ENCODE measurements around the gene STON2. TPM values are rescaled to one million over a fixed set of nuclear protein-coding genes. Genes with fewer than 3 reads are reported as not detected.

STON2 gene
- total RNA-seq, 1 donor from 2014 or later: 30.8 TPM

DNA sequence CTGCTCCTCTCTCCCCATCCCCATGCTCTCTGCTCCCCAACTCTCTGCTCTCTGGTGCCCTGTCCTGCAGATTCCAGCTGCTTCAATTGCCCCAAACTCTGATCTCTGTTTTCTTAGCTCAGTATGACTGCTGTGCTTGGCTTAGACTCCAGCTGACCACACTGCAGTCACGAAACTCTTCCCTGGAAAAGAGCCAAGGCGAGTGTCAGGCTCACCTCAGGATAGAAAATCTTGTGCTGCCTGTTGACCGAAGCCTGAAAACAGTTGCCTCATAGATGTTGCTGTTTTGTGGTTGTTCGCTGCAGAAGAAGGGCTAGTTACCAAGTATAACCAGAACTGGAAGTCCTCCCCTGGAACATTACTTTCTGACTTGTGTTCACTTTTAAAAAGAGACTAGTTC lies 6.7 kb upstream of the STON2 start:
- H3K4me1 ChIP-seq (ENCODE audit: control insufficient read depth in 3 of 3, insufficient read depth in 3 of 3, low read length in 3 of 3): peaks cover 15 to 18% (median 15%) of the 10 kb centered on the region in 3 donors
- peak overlapping the region in 1 of 3 donors; percentile 26 for H3K9ac ChIP-seq (ENCODE audit: low read depth in 1 of 3, low read length in 3 of 3)
- peak overlapping the region; percentile 28 for H3K27ac ChIP-seq (ENCODE audit: low read depth, low read length)
- H3K9me3 ChIP-seq (ENCODE audit: control insufficient read depth in 3 of 3, low read length in 3 of 3): no peaks in the 10 kb centered on the region
- H3K27me3 ChIP-seq (ENCODE audit: control insufficient read depth in 3 of 3, insufficient read depth in 3 of 3, low read length in 3 of 3): no peaks in the 10 kb centered on the region
- no peaks in the 10 kb centered on the region for H3K36me3 ChIP-seq (ENCODE audit: control insufficient read depth in 3 of 3, insufficient read depth in 3 of 3, low read length in 3 of 3)
- no peak overlapping the region for H3K4me3 ChIP-seq (ENCODE audit: low read length in 3 of 3)

DNA sequence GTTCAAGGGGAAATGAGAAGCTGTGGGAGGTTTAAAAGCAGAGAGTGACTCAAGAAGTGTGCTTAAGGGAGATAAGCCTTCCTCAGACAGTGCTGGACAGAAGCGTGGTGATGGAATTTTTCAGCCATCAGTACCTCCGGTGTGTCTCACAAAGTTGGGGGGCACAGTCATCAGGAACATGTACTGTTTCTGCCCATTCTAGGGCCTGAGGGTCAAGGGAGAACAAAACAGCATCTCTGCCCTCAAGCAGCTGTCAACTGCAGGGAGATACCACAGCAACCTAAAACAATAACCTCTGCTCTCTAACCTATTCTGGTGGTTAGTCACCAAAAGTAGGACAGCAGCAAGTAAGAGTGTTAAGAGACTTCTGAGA lies 2.0 kb upstream of the STON2 start:
- peak overlapping the region; percentile 78 for H3K27ac ChIP-seq (ENCODE audit: low read depth, low read length)
- peaks cover 31 to 37% (median 32%) of the 10 kb centered on the region in 3 donors for H3K4me1 ChIP-seq (ENCODE audit: control insufficient read depth in 3 of 3, insufficient read depth in 3 of 3, low read length in 3 of 3)
- no peaks in the 10 kb centered on the region for H3K9me3 ChIP-seq (ENCODE audit: control insufficient read depth in 3 of 3, low read length in 3 of 3)
- no peak overlapping the region for H3K9ac ChIP-seq (ENCODE audit: low read depth in 1 of 3, low read length in 3 of 3)
- H3K4me3 ChIP-seq (ENCODE audit: low read length in 3 of 3): no peak overlapping the region
- no peaks in the 10 kb centered on the region for H3K27me3 ChIP-seq (ENCODE audit: control insufficient read depth in 3 of 3, insufficient read depth in 3 of 3, low read length in 3 of 3)
- peaks cover 0 to 4% (median 0%) of the 10 kb centered on the region in 3 donors for H3K36me3 ChIP-seq (ENCODE audit: control insufficient read depth in 3 of 3, insufficient read depth in 3 of 3, low read length in 3 of 3)

DNA sequence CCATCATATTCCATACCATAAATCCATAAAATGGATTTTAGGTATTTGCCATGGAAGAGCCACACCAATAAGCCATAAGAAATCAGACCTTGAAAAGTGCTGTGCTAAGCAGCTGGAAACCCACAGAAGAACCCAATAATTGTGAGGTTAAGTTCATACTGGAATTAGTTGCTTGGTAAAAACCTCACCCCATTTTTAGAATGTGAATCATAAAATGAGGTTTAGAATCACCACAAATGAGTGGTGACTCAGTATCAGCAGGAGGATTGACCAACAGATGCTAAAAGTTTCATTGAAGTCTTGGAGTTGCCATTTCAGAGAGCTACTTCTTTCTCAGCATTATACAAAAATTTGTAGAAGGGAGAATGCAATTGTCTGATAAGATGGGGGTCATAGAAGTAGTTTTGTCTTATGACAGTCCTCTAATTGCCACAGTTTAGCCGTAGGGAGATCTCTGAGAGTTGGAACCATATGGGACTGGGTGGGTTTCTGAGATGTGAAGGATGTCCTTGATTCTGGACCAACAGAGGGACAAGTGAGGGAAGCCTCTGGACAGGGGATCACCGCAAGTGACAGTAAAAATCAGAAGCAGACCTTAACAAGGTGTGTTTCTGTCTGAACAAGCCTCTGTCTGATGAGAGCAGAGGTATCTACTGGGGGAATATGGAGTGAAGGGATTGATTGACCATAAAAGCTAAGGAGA lies 1.4 kb upstream of the STON2 start:
- no peak overlapping the region for H3K9ac ChIP-seq (ENCODE audit: low read depth in 1 of 3, low read length in 3 of 3)
- peak overlapping the region in 2 of 3 donors; percentile 3 to 11 for H3K4me3 ChIP-seq (ENCODE audit: low read length in 3 of 3)
- H3K36me3 ChIP-seq (ENCODE audit: control insufficient read depth in 3 of 3, insufficient read depth in 3 of 3, low read length in 3 of 3): peaks cover 0 to 4% (median 0%) of the 10 kb centered on the region in 3 donors
- H3K27ac ChIP-seq (ENCODE audit: low read depth, low read length): peak overlapping the region; percentile 78
- peaks cover 25 to 34% (median 28%) of the 10 kb centered on the region in 3 donors for H3K4me1 ChIP-seq (ENCODE audit: control insufficient read depth in 3 of 3, insufficient read depth in 3 of 3, low read length in 3 of 3)
- H3K9me3 ChIP-seq (ENCODE audit: control insufficient read depth in 3 of 3, low read length in 3 of 3): no peaks in the 10 kb centered on the region
- no peaks in the 10 kb centered on the region for H3K27me3 ChIP-seq (ENCODE audit: control insufficient read depth in 3 of 3, insufficient read depth in 3 of 3, low read length in 3 of 3)

DNA sequence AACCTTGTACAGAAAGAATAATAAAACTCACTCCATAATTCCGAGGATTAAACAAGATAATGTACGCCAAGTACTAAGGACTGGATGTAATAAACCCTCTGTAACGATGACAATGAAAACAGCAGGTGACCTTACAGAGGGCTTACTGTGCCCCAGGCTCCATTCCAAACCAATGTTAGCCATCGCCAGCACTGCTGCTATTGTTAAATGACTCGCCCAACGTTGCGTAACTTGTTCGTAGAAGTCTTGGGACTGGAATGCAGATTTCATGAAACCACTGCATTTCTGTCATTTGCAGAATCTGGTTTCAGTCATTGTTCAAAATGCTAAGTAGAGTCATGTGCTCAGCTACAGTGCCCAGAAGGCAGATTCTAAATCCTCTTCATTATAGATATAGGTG lies 728 bp upstream of the STON2 start:
- no peak overlapping the region for H3K9ac ChIP-seq (ENCODE audit: low read depth in 1 of 3, low read length in 3 of 3)

DNA sequence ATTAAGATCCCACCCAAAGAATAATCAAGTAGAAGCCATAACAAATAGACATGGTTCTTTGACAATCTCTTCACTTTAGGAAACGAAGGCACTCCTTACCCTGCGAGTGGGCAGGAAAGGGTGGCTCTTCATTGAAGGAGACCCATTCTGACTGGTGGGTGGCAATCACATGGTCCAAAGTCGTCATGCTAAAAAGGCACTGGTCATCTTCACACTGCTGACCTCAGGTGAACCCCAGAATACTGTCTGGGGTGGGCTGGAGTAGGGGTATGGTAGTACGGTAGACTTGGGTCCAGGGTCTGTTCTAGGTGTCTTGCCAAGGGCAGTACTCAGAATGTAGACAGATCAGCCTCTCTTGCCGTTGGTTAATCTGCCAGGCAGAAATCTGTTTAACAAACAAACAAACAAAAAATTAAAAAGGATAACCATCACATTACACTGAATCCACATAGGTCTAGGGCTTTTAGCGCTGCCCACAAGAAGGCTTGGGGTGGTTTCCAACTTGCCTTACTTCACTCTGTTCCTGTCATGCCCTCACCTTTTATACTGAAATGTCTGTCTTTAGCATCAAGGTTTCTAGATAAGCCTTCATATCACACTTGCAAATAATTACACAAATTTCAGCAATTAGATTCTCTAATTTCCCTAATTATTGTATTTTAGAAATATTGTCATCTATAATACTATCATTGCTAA lies 1.8 kb downstream of the STON2 start:
- Histone ChIP-seq H3K4me3 (ENCODE audit: low read length in 3 of 3) (no peak overlapping the region), H3K9ac (ENCODE audit: low read depth in 1 of 3, low read length in 3 of 3) (no peak overlapping the region), H3K27me3 (ENCODE audit: control insufficient read depth in 3 of 3, insufficient read depth in 3 of 3, low read length in 3 of 3) (no peaks in the 10 kb centered on the region), H3K4me1 (ENCODE audit: control insufficient read depth in 3 of 3, insufficient read depth in 3 of 3, low read length in 3 of 3) (peaks cover 23 to 30% (median 26%) of the 10 kb centered on the region in 3 donors), H3K36me3 (ENCODE audit: control insufficient read depth in 3 of 3, insufficient read depth in 3 of 3, low read length in 3 of 3) (peaks cover 13 to 25% (median 14%) of the 10 kb centered on the region in 3 donors), H3K9me3 (ENCODE audit: control insufficient read depth in 3 of 3, low read length in 3 of 3) (no peaks in the 10 kb centered on the region), H3K27ac (ENCODE audit: low read depth, low read length) (no peak overlapping the region)

More for the DNA sequence above, 728 bp upstream of the STON2 start:
- Histone ChIP-seq H3K27ac (ENCODE audit: low read depth, low read length) (peak overlapping the region; percentile 78), H3K36me3 (ENCODE audit: control insufficient read depth in 3 of 3, insufficient read depth in 3 of 3, low read length in 3 of 3) (peaks cover 3 to 9% (median 4%) of the 10 kb centered on the region in 3 donors), H3K4me1 (ENCODE audit: control insufficient read depth in 3 of 3, insufficient read depth in 3 of 3, low read length in 3 of 3) (peaks cover 23 to 30% (median 26%) of the 10 kb centered on the region in 3 donors), H3K4me3 (ENCODE audit: low read length in 3 of 3) (peak overlapping the region in 1 of 3 donors; percentile 3), H3K9me3 (ENCODE audit: control insufficient read depth in 3 of 3, low read length in 3 of 3) (no peaks in the 10 kb centered on the region), H3K27me3 (ENCODE audit: control insufficient read depth in 3 of 3, insufficient read depth in 3 of 3, low read length in 3 of 3) (no peaks in the 10 kb centered on the region)

DNA sequence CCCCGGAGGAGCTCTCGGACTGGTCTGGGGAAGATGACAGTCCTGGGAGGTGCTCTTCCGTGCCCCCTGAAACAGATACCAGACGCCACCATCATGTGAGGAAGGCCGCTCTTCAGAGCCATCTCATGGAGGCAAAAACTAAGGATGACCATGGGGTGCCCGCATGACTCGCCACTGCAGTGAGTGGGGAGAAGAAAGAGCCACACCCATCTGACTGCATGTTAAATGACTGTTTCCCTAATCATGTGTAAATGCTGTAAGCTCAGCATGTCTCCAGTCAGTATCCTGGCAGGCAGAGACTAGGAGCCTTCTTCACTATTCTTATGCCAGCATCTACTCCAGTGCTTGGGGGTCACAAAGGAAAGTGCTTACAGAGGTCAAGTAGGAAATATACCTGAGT lies 4.0 kb downstream of the STON2 start:
- H3K27ac ChIP-seq (ENCODE audit: low read depth, low read length): no peak overlapping the region
- peaks cover 14 to 33% (median 15%) of the 10 kb centered on the region in 3 donors for H3K36me3 ChIP-seq (ENCODE audit: control insufficient read depth in 3 of 3, insufficient read depth in 3 of 3, low read length in 3 of 3)
- no peak overlapping the region for H3K9ac ChIP-seq (ENCODE audit: low read depth in 1 of 3, low read length in 3 of 3)
- no peaks in the 10 kb centered on the region for H3K27me3 ChIP-seq (ENCODE audit: control insufficient read depth in 3 of 3, insufficient read depth in 3 of 3, low read length in 3 of 3)
- no peaks in the 10 kb centered on the region for H3K9me3 ChIP-seq (ENCODE audit: control insufficient read depth in 3 of 3, low read length in 3 of 3)
- H3K4me1 ChIP-seq (ENCODE audit: control insufficient read depth in 3 of 3, insufficient read depth in 3 of 3, low read length in 3 of 3): peaks cover 14 to 15% (median 15%) of the 10 kb centered on the region in 3 donors
- no peak overlapping the region for H3K4me3 ChIP-seq (ENCODE audit: low read length in 3 of 3)

DNA sequence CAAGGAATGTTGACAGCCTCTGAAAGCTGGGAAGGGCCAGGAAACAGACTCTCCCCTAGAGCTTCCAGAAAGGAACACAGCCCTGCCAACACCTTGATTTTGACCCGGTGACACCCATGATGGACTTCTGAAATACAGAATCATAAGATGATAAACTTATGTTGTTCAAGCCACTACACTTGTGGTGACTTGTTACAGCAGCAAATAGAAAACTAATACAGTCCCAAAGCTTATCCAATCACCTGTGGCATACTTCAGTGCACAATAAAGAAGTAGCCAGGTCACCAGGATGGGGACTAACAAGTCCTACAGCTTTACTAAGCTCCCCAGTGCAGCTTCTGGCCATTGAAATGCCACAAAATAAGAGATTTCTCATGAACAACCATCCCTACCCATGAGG lies 5.4 kb downstream of the STON2 start:
- Histone ChIP-seq H3K36me3 (ENCODE audit: control insufficient read depth in 3 of 3, insufficient read depth in 3 of 3, low read length in 3 of 3) (peaks cover 14 to 33% (median 18%) of the 10 kb centered on the region in 3 donors), H3K9me3 (ENCODE audit: control insufficient read depth in 3 of 3, low read length in 3 of 3) (no peaks in the 10 kb centered on the region), H3K27ac (ENCODE audit: low read depth, low read length) (no peak overlapping the region), H3K4me3 (ENCODE audit: low read length in 3 of 3) (no peak overlapping the region), H3K4me1 (ENCODE audit: control insufficient read depth in 3 of 3, insufficient read depth in 3 of 3, low read length in 3 of 3) (peaks cover under 1 to 3% (median 1%) of the 10 kb centered on the region in 3 donors), H3K9ac (ENCODE audit: low read depth in 1 of 3, low read length in 3 of 3) (no peak overlapping the region), H3K27me3 (ENCODE audit: control insufficient read depth in 3 of 3, insufficient read depth in 3 of 3, low read length in 3 of 3) (no peaks in the 10 kb centered on the region)

DNA sequence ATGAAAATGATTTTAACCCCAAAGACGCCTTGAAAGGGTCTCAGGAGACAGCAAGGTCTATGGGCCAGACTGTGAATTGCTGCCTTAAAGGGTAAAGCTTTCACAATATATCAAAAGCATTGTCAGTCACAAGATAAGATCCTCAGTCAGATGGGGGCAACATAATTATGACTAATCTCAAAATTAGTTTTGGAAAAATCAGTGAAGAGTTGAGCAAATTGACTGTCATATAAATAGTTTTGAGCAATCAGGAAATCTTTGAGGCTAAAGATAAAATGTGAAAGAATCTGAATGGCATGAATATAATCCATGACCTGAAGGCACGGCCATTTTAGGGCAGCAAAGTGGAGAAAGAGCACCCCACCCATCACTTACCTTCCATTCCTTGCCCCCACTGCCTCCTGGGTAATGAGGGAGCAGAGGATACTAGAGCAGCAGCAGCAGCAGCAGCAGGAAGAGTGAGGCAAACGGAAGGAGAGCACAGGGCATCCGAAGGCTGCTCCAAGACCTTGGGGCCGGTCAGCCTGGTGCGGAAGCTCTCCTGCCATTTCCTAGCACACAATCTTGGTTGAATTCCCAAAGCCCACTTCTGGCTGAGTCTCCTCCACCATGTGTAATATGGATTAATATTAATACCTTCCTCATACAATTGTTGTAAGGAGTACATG lies 7.0 kb downstream of the STON2 start:
- no peak overlapping the region for H3K27ac ChIP-seq (ENCODE audit: low read depth, low read length)
- peaks cover 14 to 33% (median 18%) of the 10 kb centered on the region in 3 donors for H3K36me3 ChIP-seq (ENCODE audit: control insufficient read depth in 3 of 3, insufficient read depth in 3 of 3, low read length in 3 of 3)

DNA sequence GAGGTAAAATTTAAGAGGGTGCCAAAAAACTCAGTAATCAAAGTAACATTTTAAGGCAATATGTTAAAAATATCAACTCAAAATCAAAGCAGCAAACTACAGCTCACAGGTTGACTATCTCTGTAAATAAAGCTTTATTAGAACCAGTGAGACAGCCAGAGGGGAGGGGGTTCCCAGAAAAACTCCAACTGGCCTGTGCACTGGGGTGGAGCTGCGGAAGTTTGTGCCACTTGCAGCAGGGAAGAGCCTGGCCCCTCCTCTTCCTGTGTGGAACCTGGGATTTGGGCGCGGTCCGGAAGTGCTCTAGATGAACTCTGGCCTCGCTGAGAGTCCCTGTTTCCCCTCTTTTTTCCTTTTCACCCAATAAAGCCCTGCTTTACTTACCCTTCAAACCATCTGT lies 8.1 kb downstream of the STON2 start:
- H3K9me3 ChIP-seq (ENCODE audit: control insufficient read depth in 3 of 3, low read length in 3 of 3): no peaks in the 10 kb centered on the region
- H3K4me3 ChIP-seq (ENCODE audit: low read length in 3 of 3): no peak overlapping the region
- no peak overlapping the region for H3K27ac ChIP-seq (ENCODE audit: low read depth, low read length)
- H3K36me3 ChIP-seq (ENCODE audit: control insufficient read depth in 3 of 3, insufficient read depth in 3 of 3, low read length in 3 of 3): peaks cover 14 to 28% (median 18%) of the 10 kb centered on the region in 3 donors
- H3K9ac ChIP-seq (ENCODE audit: low read depth in 1 of 3, low read length in 3 of 3): no peak overlapping the region
- H3K4me1 ChIP-seq (ENCODE audit: control insufficient read depth in 3 of 3, insufficient read depth in 3 of 3, low read length in 3 of 3): no peaks in the 10 kb centered on the region
- H3K27me3 ChIP-seq (ENCODE audit: control insufficient read depth in 3 of 3, insufficient read depth in 3 of 3, low read length in 3 of 3): no peaks in the 10 kb centered on the region

More for the DNA sequence above, 7.0 kb downstream of the STON2 start:
- H3K9ac ChIP-seq (ENCODE audit: low read depth in 1 of 3, low read length in 3 of 3): no peak overlapping the region
- no peaks in the 10 kb centered on the region for H3K4me1 ChIP-seq (ENCODE audit: control insufficient read depth in 3 of 3, insufficient read depth in 3 of 3, low read length in 3 of 3)
- H3K27me3 ChIP-seq (ENCODE audit: control insufficient read depth in 3 of 3, insufficient read depth in 3 of 3, low read length in 3 of 3): no peaks in the 10 kb centered on the region
- H3K4me3 ChIP-seq (ENCODE audit: low read length in 3 of 3): no peak overlapping the region
- no peaks in the 10 kb centered on the region for H3K9me3 ChIP-seq (ENCODE audit: control insufficient read depth in 3 of 3, low read length in 3 of 3)
